Right hindlimb (tissue), 1 donor: ENCODE results near the gene GALNT16.
"Not testable (repeated sequence)": the region's sequence is repeated elsewhere in the genome, so short reads cannot be mapped to it uniquely, and the experiment has no call there.

Experiments used
- DNase-seq: peaks from one replicate; pipeline ENCODE4 v3.0.0-alpha.2; 2018

Gene GALNT16

GRCh38 chr14:69259527-69260189, at the start of gene GALNT16:
TSS of gene GALNT16 (plus strand) at chr14:69260158. CDS start at chr14:69260291, 133 bp downstream.
- peak; percentile 71 for DNase-seq

GRCh38 chr14:69214393-69214792, 45.6 kb upstream of the GALNT16 start:
- DNase-seq, result no peak

- not testable (repeated sequence) for DNase-seq
Measured at GRCh38 chr14:69217663-69218062, 42.3 kb upstream of the GALNT16 start.

GRCh38 chr14:69224946-69225345, 35.0 kb upstream of the GALNT16 start:
- no peak for DNase-seq

- DNase-seq, result no peak
Measured at GRCh38 chr14:69226178-69226577, 33.8 kb upstream of the GALNT16 start.

- DNase-seq, result no peak
Measured at GRCh38 chr14:69226736-69227135, 33.2 kb upstream of the GALNT16 start.

- DNase-seq, result no peak
Measured at GRCh38 chr14:69231486-69231885, 28.5 kb upstream of the GALNT16 start.

- no peak for DNase-seq
Measured at GRCh38 chr14:69232388-69232787, 27.6 kb upstream of the GALNT16 start.

- no peak for DNase-seq
Measured at GRCh38 chr14:69234106-69234505, 25.9 kb upstream of the GALNT16 start.

- no peak for DNase-seq
Measured at GRCh38 chr14:69235708-69236107, 24.2 kb upstream of the GALNT16 start.

GRCh38 chr14:69237142-69237541, 22.8 kb upstream of the GALNT16 start:
- DNase-seq, result no peak

- no peak for DNase-seq
Measured at GRCh38 chr14:69237584-69237983, 22.4 kb upstream of the GALNT16 start.

- no peak for DNase-seq
Measured at GRCh38 chr14:69238883-69239282, 21.1 kb upstream of the GALNT16 start.

GRCh38 chr14:69240527-69241173, 19.3 kb upstream of the GALNT16 start:
- no peak for DNase-seq

GRCh38 chr14:69241577-69241976, 18.4 kb upstream of the GALNT16 start:
- no peak for DNase-seq

GRCh38 chr14:69242311-69243224, 17.4 kb upstream of the GALNT16 start:
- peak; percentile 73 for DNase-seq

- no peak for DNase-seq
Measured at GRCh38 chr14:69244946-69245345, 15.0 kb upstream of the GALNT16 start.

GRCh38 chr14:69246331-69246730, 13.6 kb upstream of the GALNT16 start:
- DNase-seq, result no peak

GRCh38 chr14:69247676-69248440, 12.1 kb upstream of the GALNT16 start:
- peak; percentile 88 for DNase-seq

- DNase-seq, result no peak
Measured at GRCh38 chr14:69249603-69250002, 10.4 kb upstream of the GALNT16 start.

- no peak for DNase-seq
Measured at GRCh38 chr14:69252851-69253250, 7.1 kb upstream of the GALNT16 start.

GRCh38 chr14:69259168-69259526, 811 bp upstream of the GALNT16 start:
- DNase-seq, result no peak
